WTC11 (cell line): ENCODE data around the gene PPID. TPM values are rescaled to one million over a fixed set of nuclear protein-coding genes. Genes with fewer than 3 reads are reported as not detected.
"Not testable (repeated sequence)": the region's sequence is repeated elsewhere in the genome, so short reads cannot be mapped to it uniquely, and the experiment has no call there.

Source experiments
- ATAC-seq: fragments of 200-7000 bp; cut with Tn5 transposase; 2 replicates; pipeline ENCODE4 v1.10.0; 2021; ENCODE audit warnings: mild to moderate bottlenecking, moderate library complexity
- CTCF ChIA-PET: fragments of 300-600 bp; sonication (Branson Sonifier 250); formaldehyde crosslinking; loops from one replicate; lab custom pipeline; 2021; ENCODE audit warnings: antibody characterized with exemption; lab: Charles Lee
- POLR2A ChIA-PET: fragments of 350-600 bp; sonication (Branson Sonifier 250); formaldehyde crosslinking; loops from one replicate; lab custom pipeline; 2021; ENCODE audit warnings: antibody characterized with exemption; lab: Charles Lee
- DNase-seq: peaks from one replicate; pipeline ENCODE4 v3.0.0; 2021; ENCODE audit warnings: low spot score
- H3K27ac Mint-ChIP-seq: 2 replicates; pipeline ENCODE4 v1.8.0; 2021; ENCODE audit warnings: mixed read lengths
- H3K27me3 Mint-ChIP-seq: 2 replicates; pipeline ENCODE4 v1.8.0; 2021; ENCODE audit warnings: low read depth, mild to moderate bottlenecking, moderate library complexity, mixed read lengths
- H3K36me3 Mint-ChIP-seq: 2 replicates; pipeline ENCODE4 v1.8.0; 2021; ENCODE audit warnings: mixed read lengths
- H3K4me1 Mint-ChIP-seq: 2 replicates; pipeline ENCODE4 v1.8.0; 2022; ENCODE audit warnings: mixed read lengths
- H3K4me3 Mint-ChIP-seq: 2 replicates; pipeline ENCODE4 v1.8.0; 2021; ENCODE audit warnings: mild to moderate bottlenecking, moderate library complexity, mixed read lengths
- H3K9me3 Mint-ChIP-seq: 2 replicates; pipeline ENCODE4 v1.8.0; 2021; ENCODE audit warnings: mixed read lengths
- E2F4 ChIP-seq: sonication (generic); formaldehyde crosslinking; IDR thresholded peaks from 2 replicates; pipeline ENCODE4 v1.8.1; 2022; ENCODE audit warnings: low read depth, mild to moderate bottlenecking, moderate library complexity, missing genetic modification reagents, borderline replicate concordance
- E2F5 ChIP-seq: sonication (generic); formaldehyde crosslinking; IDR thresholded peaks from 2 replicates; pipeline ENCODE4 v1.8.1; 2022; ENCODE audit warnings: mild to moderate bottlenecking, moderate library complexity, missing genetic modification reagents
- GRHL2 ChIP-seq: fragments of 250-450 bp; sonication (Bioruptor Pico); IDR thresholded peaks from 2 replicates; pipeline ENCODE4 v1.8.0; 2022; ENCODE audit warnings: mild to moderate bottlenecking, moderate library complexity; ENCODE audit not compliant: insufficient replicate concordance, severe bottlenecking
- GTF2I ChIP-seq: fragments of 250-450 bp; sonication (Bioruptor Pico); conservative IDR thresholded peaks from 2 replicates; pipeline ENCODE4 v1.4.0; 2021; ENCODE audit warnings: mild to moderate bottlenecking
- MXD4 ChIP-seq: fragments of 250-450 bp; sonication (Bioruptor Pico); IDR thresholded peaks from 2 replicates; pipeline ENCODE4 v1.8.0; 2021; ENCODE audit warnings: mild to moderate bottlenecking, moderate library complexity, borderline replicate concordance
- NFATC4 ChIP-seq: fragments of 250-450 bp; sonication (Bioruptor Pico); IDR thresholded peaks from 2 replicates; pipeline ENCODE4 v1.9.0; 2021; ENCODE audit warnings: mild to moderate bottlenecking
- NFYB ChIP-seq: sonication (generic); formaldehyde crosslinking; conservative IDR thresholded peaks from 2 replicates; pipeline ENCODE4 v1.8.0; 2022; ENCODE audit warnings: low read depth, missing genetic modification reagents
- NR1H2 ChIP-seq: sonication (generic); formaldehyde crosslinking; IDR thresholded peaks from 2 replicates; pipeline ENCODE4 v1.9.0; 2021; ENCODE audit warnings: mild to moderate bottlenecking, moderate library complexity, missing genetic modification reagents
- NR2C2 ChIP-seq: sonication (generic); formaldehyde crosslinking; IDR thresholded peaks from 2 replicates; pipeline ENCODE4 v1.8.0; 2022; ENCODE audit warnings: mild to moderate bottlenecking, missing genetic modification reagents
- OVOL2 ChIP-seq: fragments of 250-450 bp; sonication (Bioruptor Pico); IDR thresholded peaks from 2 replicates; pipeline ENCODE4 v1.9.0; 2021; ENCODE audit warnings: mild to moderate bottlenecking, borderline replicate concordance
- PREB ChIP-seq: sonication (generic); formaldehyde crosslinking; IDR thresholded peaks from 2 replicates; pipeline ENCODE4 v1.8.1; 2022; ENCODE audit warnings: mild to moderate bottlenecking, missing genetic modification reagents, moderate library complexity, borderline replicate concordance
- TEAD4 ChIP-seq: sonication (generic); formaldehyde crosslinking; IDR thresholded peaks from 2 replicates; pipeline ENCODE4 v1.8.0; 2022; ENCODE audit warnings: mild to moderate bottlenecking, missing genetic modification reagents
- TP53 ChIP-seq: sonication (generic); formaldehyde crosslinking; IDR thresholded peaks from 2 replicates; pipeline ENCODE4 v1.8.1; 2023; ENCODE audit warnings: mild to moderate bottlenecking, missing genetic modification reagents
- ZNF219 ChIP-seq: sonication (generic); formaldehyde crosslinking; IDR thresholded peaks from 2 replicates; pipeline ENCODE4 v1.8.0; 2023; ENCODE audit warnings: missing genetic modification reagents, mild to moderate bottlenecking, borderline replicate concordance
- ZNF317 ChIP-seq: sonication (generic); formaldehyde crosslinking; IDR thresholded peaks from 2 replicates; pipeline ENCODE4 v1.8.1; 2023; ENCODE audit warnings: low read depth, mild to moderate bottlenecking, moderate library complexity, missing genetic modification reagents, borderline replicate concordance
- total RNA-seq: library from RNA; stranded (reverse); gene quantifications from 3 replicates; pipeline ENCODE4 v1.2.3, GENCODE V29; 2021
- TF ChIP-seq, protein P1 (sequence below): sonication (generic); formaldehyde crosslinking; IDR thresholded peaks from 2 replicates; pipeline ENCODE4 v1.8.0; 2023; ENCODE audit warnings: missing genetic modification reagents, mild to moderate bottlenecking, borderline replicate concordance

Gene PPID
- total RNA-seq, 1 experiment from 2014 or later = 40.5 TPM

GRCh38 chr4:158756588-158756987, 33.4 kb upstream of the PPID start:
- POLR2A ChIA-PET = no interaction called here
- CTCF ChIA-PET = no interaction called here

GRCh38 chr4:158755819-158756218, 32.6 kb upstream of the PPID start:
- H3K27me3 Mint-ChIP-seq, POLR2A ChIA-PET, H3K4me1 Mint-ChIP-seq, ATAC-seq, H3K4me3 Mint-ChIP-seq, H3K27ac Mint-ChIP-seq, DNase-seq: not testable (repeated sequence)
- H3K36me3 Mint-ChIP-seq = peaks cover 23% of the 10 kb centered on the region
- CTCF ChIA-PET = interaction anchor here (0.7 kb wide), 1 partner anchor 263 kb away, joined by 4 read pairs; no protein-coding TSS in a partner anchor
- H3K9me3 Mint-ChIP-seq = peaks cover 26% of the 10 kb centered on the region

More at GRCh38 chr4:158756588-158756987, 33.4 kb upstream of the PPID start:
- Mint-ChIP-seq H3K36me3 (peaks cover 23% of the 10 kb centered on the region), H3K27ac (no peak overlapping the region), H3K4me3 (no peak overlapping the region), H3K4me1 (no peaks in the 10 kb centered on the region), H3K9me3 (peaks cover 26% of the 10 kb centered on the region), H3K27me3 (peaks cover 3% of the 10 kb centered on the region; the same call in 1 of the 2 replicates)
- ATAC-seq (no peak), DNase-seq (no peak)
- no peak for TF ChIP-seq GRHL2 (CRISPR knock-in tag)
- TF ChIP-seq ZNF219 (CRISPR knock-in tag) = no peak
- no peak for TF ChIP-seq TP53 (CRISPR knock-in tag)
- TF ChIP-seq GTF2I (CRISPR knock-in tag) = no peak
- no peak for TF ChIP-seq ZNF317 (CRISPR knock-in tag)
- TF ChIP-seq NR2C2 (CRISPR knock-in tag) = no peak
- TF ChIP-seq OVOL2 (CRISPR knock-in tag) = no peak
- no peak for TF ChIP-seq NFYB (CRISPR knock-in tag)

DNA sequence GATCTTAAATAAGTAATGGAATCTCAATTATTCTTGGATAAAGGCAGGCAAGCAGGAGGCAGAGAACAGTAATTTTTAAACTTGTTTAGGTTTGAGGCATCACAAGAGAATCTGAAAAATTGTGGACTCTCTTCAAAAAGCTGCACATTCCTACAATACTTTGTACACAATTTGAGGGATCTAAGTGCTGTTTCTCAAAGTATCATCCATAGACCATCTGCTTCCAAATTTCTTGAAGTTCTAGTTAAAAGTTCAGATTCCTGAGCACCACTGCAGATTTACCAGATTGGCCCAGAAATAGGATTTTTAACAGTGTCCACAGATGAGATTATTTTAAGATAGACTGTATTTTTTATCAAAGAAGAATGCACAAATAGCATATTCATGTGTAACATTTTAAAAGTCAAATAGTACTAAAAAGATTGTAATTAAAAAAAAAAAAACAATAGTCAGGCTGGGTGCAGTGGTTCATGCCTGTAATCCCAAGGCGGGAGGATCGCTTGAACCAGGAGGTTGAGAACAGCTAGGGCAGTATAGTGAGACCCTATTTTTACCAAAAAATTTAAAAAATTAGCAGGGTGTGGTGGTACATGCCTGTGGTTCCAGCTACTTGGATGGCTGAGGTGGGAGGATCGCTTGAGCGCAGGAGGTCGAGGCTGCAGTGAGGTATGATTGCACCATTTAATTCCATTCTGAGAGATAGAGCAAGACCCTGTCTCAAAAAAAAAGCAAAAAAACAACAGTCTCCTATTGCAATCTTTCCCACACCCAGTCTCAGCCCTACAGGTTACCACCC, 31.4 kb upstream of the PPID start:
- ATAC-seq (no peak), DNase-seq (no peak)
- Mint-ChIP-seq H3K27me3 (peaks cover 3% of the 10 kb centered on the region; the same call in 1 of the 2 replicates), H3K27ac (no peak overlapping the region), H3K9me3 (peaks cover 26% of the 10 kb centered on the region), H3K36me3 (peaks cover 22% of the 10 kb centered on the region), H3K4me1 (no peaks in the 10 kb centered on the region)
- POLR2A ChIA-PET = no interaction called here
- CTCF ChIA-PET = no interaction called here
- TF ChIP-seq MXD4 (CRISPR knock-in tag) (no peak), TP53 (CRISPR knock-in tag) (no peak), TEAD4 (CRISPR knock-in tag) (no peak), PREB (CRISPR knock-in tag) (no peak), E2F4 (CRISPR knock-in tag) (no peak), NR1H2 (no peak), E2F5 (CRISPR knock-in tag) (no peak), OVOL2 (CRISPR knock-in tag) (no peak), NFATC4 (CRISPR knock-in tag) (no peak)
- TF ChIP-seq, protein P1, sequence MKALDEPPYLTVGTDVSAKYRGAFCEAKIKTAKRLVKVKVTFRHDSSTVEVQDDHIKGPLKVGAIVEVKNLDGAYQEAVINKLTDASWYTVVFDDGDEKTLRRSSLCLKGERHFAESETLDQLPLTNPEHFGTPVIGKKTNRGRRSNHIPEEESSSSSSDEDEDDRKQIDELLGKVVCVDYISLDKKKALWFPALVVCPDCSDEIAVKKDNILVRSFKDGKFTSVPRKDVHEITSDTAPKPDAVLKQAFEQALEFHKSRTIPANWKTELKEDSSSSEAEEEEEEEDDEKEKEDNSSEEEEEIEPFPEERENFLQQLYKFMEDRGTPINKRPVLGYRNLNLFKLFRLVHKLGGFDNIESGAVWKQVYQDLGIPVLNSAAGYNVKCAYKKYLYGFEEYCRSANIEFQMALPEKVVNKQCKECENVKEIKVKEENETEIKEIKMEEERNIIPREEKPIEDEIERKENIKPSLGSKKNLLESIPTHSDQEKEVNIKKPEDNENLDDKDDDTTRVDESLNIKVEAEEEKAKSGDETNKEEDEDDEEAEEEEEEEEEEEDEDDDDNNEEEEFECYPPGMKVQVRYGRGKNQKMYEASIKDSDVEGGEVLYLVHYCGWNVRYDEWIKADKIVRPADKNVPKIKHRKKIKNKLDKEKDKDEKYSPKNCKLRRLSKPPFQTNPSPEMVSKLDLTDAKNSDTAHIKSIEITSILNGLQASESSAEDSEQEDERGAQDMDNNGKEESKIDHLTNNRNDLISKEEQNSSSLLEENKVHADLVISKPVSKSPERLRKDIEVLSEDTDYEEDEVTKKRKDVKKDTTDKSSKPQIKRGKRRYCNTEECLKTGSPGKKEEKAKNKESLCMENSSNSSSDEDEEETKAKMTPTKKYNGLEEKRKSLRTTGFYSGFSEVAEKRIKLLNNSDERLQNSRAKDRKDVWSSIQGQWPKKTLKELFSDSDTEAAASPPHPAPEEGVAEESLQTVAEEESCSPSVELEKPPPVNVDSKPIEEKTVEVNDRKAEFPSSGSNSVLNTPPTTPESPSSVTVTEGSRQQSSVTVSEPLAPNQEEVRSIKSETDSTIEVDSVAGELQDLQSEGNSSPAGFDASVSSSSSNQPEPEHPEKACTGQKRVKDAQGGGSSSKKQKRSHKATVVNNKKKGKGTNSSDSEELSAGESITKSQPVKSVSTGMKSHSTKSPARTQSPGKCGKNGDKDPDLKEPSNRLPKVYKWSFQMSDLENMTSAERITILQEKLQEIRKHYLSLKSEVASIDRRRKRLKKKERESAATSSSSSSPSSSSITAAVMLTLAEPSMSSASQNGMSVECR = no peak
- TF ChIP-seq, all 79 proteins: peak for 0
- H3K4me3 Mint-ChIP-seq = no peak overlapping the region
